Measurements from ENCODE around the gene CDX4.
"Not testable (repeated sequence)": the region's sequence is repeated elsewhere in the genome, so short reads cannot be mapped to it uniquely, and the experiment has no call there.

The CDX4 gene

GRCh38 chrX:73446831-73447230, at the start of gene CDX4:
Gene CDX4, plus strand, starts transcription at chrX:73447053. Its CDS starts 201 bp downstream, at chrX:73447254.
- no peak for DNase-seq (ENCODE audit: low read depth)

- no peak for DNase-seq (ENCODE audit: low read depth)
These were observed 48.5 kb upstream of the CDX4 start for GRCh38 chrX:73398185-73398914.

- no peak for DNase-seq (ENCODE audit: low read depth)
These were observed 46.6 kb upstream of the CDX4 start for GRCh38 chrX:73400136-73400748.

GRCh38 chrX:73401591-73402266, 45.1 kb upstream of the CDX4 start:
- no peak for DNase-seq (ENCODE audit: low read depth)

GRCh38 chrX:73412930-73413329, 33.9 kb upstream of the CDX4 start:
- DNase-seq (ENCODE audit: low read depth): no peak

- no peak for DNase-seq (ENCODE audit: low read depth)
These were observed 500 bp downstream of the CDX4 start for GRCh38 chrX:73447311-73447794.

GRCh38 chrX:73448379-73448778, 1.5 kb downstream of the CDX4 start:
- no peak for DNase-seq (ENCODE audit: low read depth)

GRCh38 chrX:73455171-73455570, 8.3 kb downstream of the CDX4 start:
- DNase-seq (ENCODE audit: low read depth): no peak

GRCh38 chrX:73457306-73457705, 10.5 kb downstream of the CDX4 start:
- no peak for DNase-seq (ENCODE audit: low read depth)

GRCh38 chrX:73468376-73468775, 21.5 kb downstream of the CDX4 start:
- no peak for DNase-seq (ENCODE audit: low read depth)

- no peak for DNase-seq (ENCODE audit: low read depth)
These were observed 32.1 kb downstream of the CDX4 start for GRCh38 chrX:73478961-73479360.

GRCh38 chrX:73481521-73481920, 34.7 kb downstream of the CDX4 start:
- DNase-seq (ENCODE audit: low read depth): no peak

GRCh38 chrX:73490661-73491060, 43.8 kb downstream of the CDX4 start:
- DNase-seq (ENCODE audit: low read depth): no peak

- not testable (repeated sequence) for DNase-seq (ENCODE audit: low read depth)
These were observed 45.3 kb downstream of the CDX4 start for GRCh38 chrX:73492178-73492577.
